ES-I3 (cell line): Measurements from ENCODE around the gene UBIAD1.

Source experiments
- H3K36me3 ChIP-seq: 2 replicates; pipeline ENCODE4 v1.6.1; 2013; ENCODE audit warnings: mild to moderate bottlenecking, low read length, control low read depth, moderate library complexity; ENCODE audit not compliant: insufficient read depth
- H3K4me1 ChIP-seq: 2 replicates; pipeline ENCODE4 v1.6.1; 2013; ENCODE audit warnings: mild to moderate bottlenecking, control low read depth, low read length; ENCODE audit not compliant: insufficient read depth
- H3K9ac ChIP-seq: 2 replicates; pipeline ENCODE4 v1.6.1; 2013; ENCODE audit warnings: low read depth, mild to moderate bottlenecking, low read length, moderate library complexity
- H3K9me3 ChIP-seq: 2 replicates; pipeline ENCODE4 v1.6.1; 2013; ENCODE audit warnings: mild to moderate bottlenecking, low read length, moderate library complexity; ENCODE audit not compliant: control insufficient read depth, insufficient read depth

Gene UBIAD1

DNA sequence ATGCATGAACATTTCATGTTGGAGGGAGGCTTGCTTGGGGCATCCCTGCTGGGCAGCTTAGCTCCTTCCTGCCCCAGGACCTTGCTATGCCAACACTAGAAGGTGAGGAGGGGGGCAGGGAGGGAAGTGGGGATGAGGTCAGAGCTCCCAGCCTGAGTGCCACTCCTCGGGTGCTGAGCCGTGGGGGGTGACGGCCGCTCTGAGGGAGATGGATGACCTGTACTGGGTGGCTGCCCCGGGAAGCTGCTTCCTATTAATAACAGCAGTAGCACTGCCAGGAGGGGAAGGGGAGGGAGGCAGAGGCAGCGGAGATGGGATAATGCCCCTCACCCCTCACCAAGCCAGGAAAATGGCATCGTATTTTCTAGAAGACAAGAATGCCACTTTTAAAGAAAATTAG lies 60.6 kb downstream of the UBIAD1 start:
- Histone ChIP-seq H3K36me3 (no peaks in the 10 kb centered on the region), H3K9ac (no peak overlapping the region), H3K4me1 (peaks cover 15% of the 10 kb centered on the region), H3K9me3 (no peaks in the 10 kb centered on the region)

GRCh38 chr1:11334261-11334804 lies 61.3 kb downstream of the UBIAD1 start:
- Histone ChIP-seq H3K9ac (no peak overlapping the region), H3K36me3 (no peaks in the 10 kb centered on the region), H3K9me3 (no peaks in the 10 kb centered on the region), H3K4me1 (peaks cover 18% of the 10 kb centered on the region)

GRCh38 chr1:11334821-11335220 lies 61.8 kb downstream of the UBIAD1 start:
- peaks cover 21% of the 10 kb centered on the region for H3K4me1 ChIP-seq
- H3K9me3 ChIP-seq = no peaks in the 10 kb centered on the region
- no peaks in the 10 kb centered on the region for H3K36me3 ChIP-seq
- no peak overlapping the region for H3K9ac ChIP-seq

DNA sequence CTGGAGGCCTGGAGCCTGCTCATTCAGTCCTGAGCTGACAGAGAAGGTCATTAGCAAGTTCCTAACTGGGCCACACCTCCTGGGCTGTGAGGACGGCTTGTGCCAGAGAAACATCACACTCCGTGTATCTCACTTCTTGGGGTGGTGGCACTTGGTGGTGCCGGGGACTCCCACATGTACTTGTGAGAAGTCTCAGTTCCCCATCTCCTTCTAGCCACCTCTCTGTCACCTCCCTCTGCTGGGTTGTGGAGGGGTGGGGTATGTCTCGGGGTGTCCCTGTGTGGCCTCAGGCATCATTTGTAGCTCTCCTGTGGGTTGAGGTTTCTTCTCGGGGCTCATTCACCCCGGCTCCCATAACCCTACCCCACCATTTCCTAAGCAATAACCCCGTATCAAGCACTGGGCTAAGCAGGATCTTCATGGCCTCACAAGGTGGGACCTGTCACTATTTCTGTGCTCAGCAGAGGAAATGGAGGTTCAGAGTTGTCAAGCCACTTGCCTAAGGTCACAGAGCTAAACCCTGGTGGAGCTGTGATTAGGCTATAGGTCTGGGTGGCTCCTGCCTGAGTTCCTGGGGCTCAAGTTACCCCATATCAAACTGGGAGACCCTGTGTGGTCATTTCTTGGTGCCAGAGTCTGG lies 62.5 kb downstream of the UBIAD1 start:
- Histone ChIP-seq H3K4me1 (peaks cover 25% of the 10 kb centered on the region), H3K9ac (no peak overlapping the region), H3K36me3 (no peaks in the 10 kb centered on the region), H3K9me3 (no peaks in the 10 kb centered on the region)

- Histone ChIP-seq H3K9me3 (no peaks in the 10 kb centered on the region), H3K36me3 (no peaks in the 10 kb centered on the region), H3K9ac (no peak overlapping the region), H3K4me1 (peaks cover 22% of the 10 kb centered on the region)
Measured at GRCh38 chr1:11337580-11338073, 64.6 kb downstream of the UBIAD1 start.
